GM12878 (cell line): ENCODE measurements around the gene GINS2.
A peak's percentile ranks its signal among the peaks of the same experiment; 100 is the strongest.

ENCODE experiments used
- GABPA ChIP-seq: IDR thresholded peaks from 2 replicates; pipeline ENCODE4 v1.6.1; 2014; ENCODE audit warnings: antibody characterized with exemption, low read depth, mild to moderate bottlenecking, inconsistent platforms
- POLR2A ChIP-seq: IDR thresholded peaks from 2 replicates; pipeline ENCODE4 v1.6.1; 2011; ENCODE audit warnings: low read depth, mild to moderate bottlenecking, low read length
- POLR2AphosphoS5 ChIP-seq: IDR thresholded peaks from 2 replicates; pipeline ENCODE4 v1.6.1; 2011; ENCODE audit warnings: mild to moderate bottlenecking, low read length, inconsistent platforms
- RAD21 ChIP-seq: IDR thresholded peaks from 2 replicates; pipeline ENCODE4 v1.6.1; 2011; ENCODE audit warnings: mild to moderate bottlenecking, low read depth, low read length, moderate library complexity; ENCODE audit not compliant: insufficient read depth
- TF ChIP-seq, protein P1 (sequence below): IDR thresholded peaks from 2 replicates; pipeline ENCODE4 v1.6.1; 2011; ENCODE audit warnings: borderline replicate concordance, low read depth, mild to moderate bottlenecking, moderate library complexity, mixed read lengths, low read length; ENCODE audit not compliant: insufficient read depth; ENCODE audit errors: extremely low read length

- TF ChIP-seq POLR2A (no peak), GABPA (no peak), POLR2AphosphoS5 (no peak), RAD21 (peak; percentile 36; the same call in 1 of the 2 replicates)
- TF ChIP-seq, protein P1, sequence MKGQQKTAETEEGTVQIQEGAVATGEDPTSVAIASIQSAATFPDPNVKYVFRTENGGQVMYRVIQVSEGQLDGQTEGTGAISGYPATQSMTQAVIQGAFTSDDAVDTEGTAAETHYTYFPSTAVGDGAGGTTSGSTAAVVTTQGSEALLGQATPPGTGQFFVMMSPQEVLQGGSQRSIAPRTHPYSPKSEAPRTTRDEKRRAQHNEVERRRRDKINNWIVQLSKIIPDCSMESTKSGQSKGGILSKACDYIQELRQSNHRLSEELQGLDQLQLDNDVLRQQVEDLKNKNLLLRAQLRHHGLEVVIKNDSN = no peak
Measured at GRCh38 chr16:85718682-85719081, 29.9 kb upstream of the GINS2 start.
